Neuronal stem cell (in vitro differentiated cells): ENCODE data around the gene TAS1R3.

Source experiments
- DNase-seq: peaks from one replicate; pipeline ENCODE4 v3.0.0-alpha.2; 2013; ENCODE audit warnings: low spot score
- H2AFZ ChIP-seq: one replicate; pipeline ENCODE4 v1.6.1; 2013; ENCODE audit warnings: mild to moderate bottlenecking, low read length, inconsistent platforms
- H2AK5ac ChIP-seq: 2 replicates; pipeline ENCODE4 v1.6.1; 2013; ENCODE audit warnings: low read depth, mild to moderate bottlenecking, inconsistent platforms, low read length, moderate library complexity, mixed read lengths
- H2BK120ac ChIP-seq: 2 replicates; pipeline ENCODE4 v1.6.1; 2013; ENCODE audit warnings: low read depth, mild to moderate bottlenecking, inconsistent platforms, low read length, moderate library complexity, mixed read lengths
- H2BK12ac ChIP-seq: one replicate; pipeline ENCODE4 v1.6.1; 2013; ENCODE audit warnings: low read length, inconsistent platforms
- H2BK15ac ChIP-seq: 2 replicates; pipeline ENCODE4 v1.6.1; 2013; ENCODE audit warnings: mild to moderate bottlenecking, low read length, inconsistent platforms, mixed read lengths
- H2BK5ac ChIP-seq: one replicate; pipeline ENCODE4 v1.6.1; 2013; ENCODE audit warnings: inconsistent platforms, mild to moderate bottlenecking, low read length, moderate library complexity
- H3K14ac ChIP-seq: one replicate; pipeline ENCODE4 v1.6.1; 2013; ENCODE audit warnings: low read length, inconsistent platforms
- H3K18ac ChIP-seq: 2 replicates; pipeline ENCODE4 v1.6.1; 2013; ENCODE audit warnings: low read length, inconsistent platforms
- H3K23ac ChIP-seq: 2 replicates; pipeline ENCODE4 v1.6.1; 2013; ENCODE audit warnings: low read depth, mild to moderate bottlenecking, mixed read lengths, low read length, inconsistent platforms; ENCODE audit not compliant: poor library complexity
- H3K27ac ChIP-seq: replicated peaks from 3 replicates; pipeline ENCODE4 v1.5.1; 2013; ENCODE audit warnings: low read length, inconsistent platforms
- H3K27me3 ChIP-seq, 3 experiments: 2 replicates each; pipeline ENCODE4 v1.6.1; 2013; ENCODE audit warnings: low read length in 3 of 3, mild to moderate bottlenecking in 2 of 3, inconsistent platforms in 1 of 3, low read depth in 1 of 3, mixed read lengths in 1 of 3, moderate library complexity in 1 of 3; ENCODE audit not compliant: control insufficient read depth in 3 of 3, insufficient read depth in 3 of 3
- H3K36me3 ChIP-seq, 2 donors: replicated peaks in 1 of 2; 2 replicates each; pipeline ENCODE4 v1.6.1; 2013; ENCODE audit warnings: low read length in 2 of 2; ENCODE audit not compliant: control insufficient read depth in 2 of 2, insufficient read depth in 2 of 2
- H3K4ac ChIP-seq: 2 replicates; pipeline ENCODE4 v1.6.1; 2013; ENCODE audit warnings: inconsistent platforms, mild to moderate bottlenecking, low read length, moderate library complexity
- H3K4me1 ChIP-seq, 2 donors: 1 replicate in 1 of 2; 2 replicates in 1 of 2; pipeline ENCODE4 v1.6.1; 2013; ENCODE audit warnings: low read length in 2 of 2, low read depth in 1 of 2; ENCODE audit not compliant: control insufficient read depth in 2 of 2, insufficient read depth in 1 of 2
- H3K4me2 ChIP-seq: one replicate; pipeline ENCODE4 v1.6.1; 2013; ENCODE audit warnings: mild to moderate bottlenecking, low read length, inconsistent platforms; ENCODE audit not compliant: insufficient read depth, poor library complexity, severe bottlenecking
- H3K4me3 ChIP-seq, 2 donors: 2 replicates each; pipeline ENCODE4 v1.5.1; 2013; ENCODE audit warnings: low read length in 2 of 2, mild to moderate bottlenecking in 2 of 2, inconsistent platforms in 1 of 2, moderate library complexity in 1 of 2
- H3K79me1 ChIP-seq: one replicate; pipeline ENCODE4 v1.6.1; 2013; ENCODE audit warnings: low read depth, mild to moderate bottlenecking, inconsistent platforms, low read length, moderate library complexity
- H3K9ac ChIP-seq: one replicate; pipeline ENCODE4 v1.6.1; 2013; ENCODE audit warnings: mild to moderate bottlenecking, low read depth, low read length, inconsistent platforms; ENCODE audit not compliant: poor library complexity
- H3K9me3 ChIP-seq, 2 donors: replicated peaks in 1 of 2; 2 replicates each; pipeline versions ENCODE3 to v1.6.1; 2013; ENCODE audit warnings: low read length in 2 of 2, mild to moderate bottlenecking in 2 of 2, inconsistent platforms in 1 of 2, low read depth in 1 of 2, mixed read lengths in 1 of 2, moderate library complexity in 1 of 2; ENCODE audit not compliant: control insufficient read depth in 2 of 2, insufficient read depth in 1 of 2
- H4K8ac ChIP-seq: one replicate; pipeline ENCODE4 v1.6.1; 2013; ENCODE audit warnings: low read depth, mild to moderate bottlenecking, inconsistent platforms, low read length, moderate library complexity
- H4K91ac ChIP-seq: one replicate; pipeline ENCODE4 v1.6.1; 2013; ENCODE audit warnings: low read length, low read depth, mild to moderate bottlenecking, inconsistent platforms; ENCODE audit not compliant: poor library complexity
- WGBS, 2 donors: extraction: QIAGEN DNeasy Blood & Tissue Kit; methylation state at CpG; one replicate each; pipeline ENCODE4 v1.1.7; 2013; ENCODE audit warnings: missing lambda C conversion rate in 2 of 2, mixed read lengths in 1 of 2; ENCODE audit not compliant: insufficient read length in 2 of 2, insufficient replicate concordance in 1 of 2; ENCODE audit errors: extremely low coverage in 2 of 2; 5-methylcytosine and 5-hydroxymethylcytosine counted together

The TAS1R3 gene

DNA sequence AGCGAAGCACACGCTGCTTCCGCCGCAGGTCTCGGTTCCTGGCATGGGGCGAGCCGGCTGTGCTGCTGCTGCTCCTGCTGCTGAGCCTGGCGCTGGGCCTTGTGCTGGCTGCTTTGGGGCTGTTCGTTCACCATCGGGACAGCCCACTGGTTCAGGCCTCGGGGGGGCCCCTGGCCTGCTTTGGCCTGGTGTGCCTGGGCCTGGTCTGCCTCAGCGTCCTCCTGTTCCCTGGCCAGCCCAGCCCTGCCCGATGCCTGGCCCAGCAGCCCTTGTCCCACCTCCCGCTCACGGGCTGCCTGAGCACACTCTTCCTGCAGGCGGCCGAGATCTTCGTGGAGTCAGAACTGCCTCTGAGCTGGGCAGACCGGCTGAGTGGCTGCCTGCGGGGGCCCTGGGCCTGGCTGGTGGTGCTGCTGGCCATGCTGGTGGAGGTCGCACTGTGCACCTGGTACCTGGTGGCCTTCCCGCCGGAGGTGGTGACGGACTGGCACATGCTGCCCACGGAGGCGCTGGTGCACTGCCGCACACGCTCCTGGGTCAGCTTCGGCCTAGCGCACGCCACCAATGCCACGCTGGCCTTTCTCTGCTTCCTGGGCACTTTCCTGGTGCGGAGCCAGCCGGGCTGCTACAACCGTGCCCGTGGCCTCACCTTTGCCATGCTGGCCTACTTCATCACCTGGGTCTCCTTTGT, 2.6 kb downstream of the TAS1R3 start:
- no peak overlapping the region for H3K14ac ChIP-seq
- peaks cover 14 to 26% of the 10 kb centered on the region in 2 donors for H3K36me3 ChIP-seq
- H3K18ac ChIP-seq: no peak overlapping the region
- H3K4me2 ChIP-seq: no peak overlapping the region
- H3K4me1 ChIP-seq: peaks cover 8 to 11% of the 10 kb centered on the region in 2 donors
- H2BK120ac ChIP-seq: no peak overlapping the region
- H3K27ac ChIP-seq: no peak overlapping the region
- no peak for DNase-seq
- no peak overlapping the region for H3K4me3 ChIP-seq
- H2AFZ ChIP-seq: no peak overlapping the region
- peaks cover 0 to 2% (median 0%) of the 10 kb centered on the region in 3 experiments for H3K27me3 ChIP-seq
- no peak overlapping the region for H4K8ac ChIP-seq
- H3K9ac ChIP-seq: no peak overlapping the region
- no CpG with 5 or more reads among the region's 36 CpGs for WGBS, 2 donors
- no peak overlapping the region for H2AK5ac ChIP-seq
- no peak overlapping the region for H3K4ac ChIP-seq
- H3K79me1 ChIP-seq: peaks cover 14% of the 10 kb centered on the region
- H2BK15ac ChIP-seq: no peak overlapping the region
- no peak overlapping the region for H4K91ac ChIP-seq
- no peak overlapping the region for H2BK5ac ChIP-seq
- H3K23ac ChIP-seq: peak overlapping the region; percentile 99
- H2BK12ac ChIP-seq: no peak overlapping the region
- peaks cover 0 to 9% of the 10 kb centered on the region in 2 donors for H3K9me3 ChIP-seq

DNA sequence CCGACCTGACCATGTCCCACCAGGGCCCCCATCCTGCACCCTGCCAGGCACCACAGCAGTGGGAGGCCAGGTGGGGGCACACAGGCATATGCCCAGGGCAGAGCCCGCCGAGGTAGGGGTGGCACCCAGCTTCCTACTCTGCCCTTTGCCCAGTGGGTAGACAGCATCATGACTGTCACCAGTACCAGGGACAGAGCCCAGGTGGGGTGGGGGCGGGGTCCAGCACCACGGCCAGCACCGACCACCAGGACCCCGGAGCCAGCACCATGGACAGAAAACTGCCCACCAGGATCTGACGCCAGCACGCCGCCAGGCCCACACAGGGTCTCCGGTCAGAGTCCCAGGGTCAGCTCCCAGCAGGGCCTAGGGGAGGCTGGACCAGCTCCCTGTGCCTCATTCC, 3.8 kb downstream of the TAS1R3 start:
- no peak overlapping the region for H2BK15ac ChIP-seq
- H3K4me3 ChIP-seq: no peak overlapping the region
- H3K36me3 ChIP-seq: peaks cover 14 to 31% of the 10 kb centered on the region in 2 donors
- peaks cover 3 to 11% of the 10 kb centered on the region in 2 donors for H3K4me1 ChIP-seq
- H2AFZ ChIP-seq: no peak overlapping the region
- DNase-seq: peak; percentile 70
- WGBS, 2 donors: no CpG with 5 or more reads among the region's 11 CpGs
- H2AK5ac ChIP-seq: no peak overlapping the region
- H3K79me1 ChIP-seq: peaks cover 9% of the 10 kb centered on the region
- peaks cover 0 to 3% of the 10 kb centered on the region in 2 donors for H3K9me3 ChIP-seq
- no peak overlapping the region for H3K14ac ChIP-seq
- no peaks in the 10 kb centered on the region for H3K27me3 ChIP-seq
- H2BK120ac ChIP-seq: no peak overlapping the region
- H3K4me2 ChIP-seq: no peak overlapping the region
- H3K18ac ChIP-seq: no peak overlapping the region
- H4K8ac ChIP-seq: no peak overlapping the region
- peak overlapping the region; percentile 66 for H2BK5ac ChIP-seq
- no peak overlapping the region for H3K23ac ChIP-seq
- H2BK12ac ChIP-seq: no peak overlapping the region
- no peak overlapping the region for H3K4ac ChIP-seq
- no peak overlapping the region for H3K9ac ChIP-seq
- H3K27ac ChIP-seq: no peak overlapping the region
- no peak overlapping the region for H4K91ac ChIP-seq

DNA sequence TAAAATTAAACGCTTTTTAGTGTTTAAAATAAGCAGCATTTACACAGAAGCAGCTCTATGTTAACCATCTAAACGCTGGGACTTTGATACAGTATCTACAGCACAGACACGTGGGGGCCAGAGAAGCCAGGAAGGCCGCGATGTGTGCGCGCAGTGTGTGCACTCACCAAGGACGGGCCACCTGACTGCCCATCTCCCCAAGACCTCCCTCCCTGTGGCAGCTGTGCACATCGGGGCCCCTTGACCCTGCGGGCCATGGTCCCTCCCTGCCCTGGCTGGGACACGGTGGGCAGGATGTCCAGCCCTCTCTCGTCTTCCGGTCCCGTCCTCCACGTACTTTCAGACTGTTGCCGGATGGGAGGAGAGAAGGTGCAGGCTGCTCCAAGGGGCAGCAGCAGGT, 4.2 kb downstream of the TAS1R3 start:
- Histone ChIP-seq H2AFZ (no peak overlapping the region), H3K79me1 (peaks cover 11% of the 10 kb centered on the region), H2BK12ac (no peak overlapping the region), H3K18ac (no peak overlapping the region), H4K8ac (no peak overlapping the region), H2BK5ac (peak overlapping the region; percentile 66), H3K9me3 (no peaks in the 10 kb centered on the region), H3K27me3 (no peaks in the 10 kb centered on the region), H3K36me3 (peaks cover 16 to 35% of the 10 kb centered on the region in 2 donors), H3K9ac (no peak overlapping the region), H3K4me1 (peaks cover 0 to 11% of the 10 kb centered on the region in 2 donors), H3K27ac (no peak overlapping the region), H3K4me3 (no peak overlapping the region), H3K4me2 (no peak overlapping the region), H2BK15ac (no peak overlapping the region), H2AK5ac (no peak overlapping the region), H4K91ac (no peak overlapping the region), H3K4ac (no peak overlapping the region), H3K23ac (no peak overlapping the region), H3K14ac (no peak overlapping the region), H2BK120ac (no peak overlapping the region)
- no peak for DNase-seq
- no CpG with 5 or more reads among the region's 16 CpGs for WGBS, 2 donors

DNA sequence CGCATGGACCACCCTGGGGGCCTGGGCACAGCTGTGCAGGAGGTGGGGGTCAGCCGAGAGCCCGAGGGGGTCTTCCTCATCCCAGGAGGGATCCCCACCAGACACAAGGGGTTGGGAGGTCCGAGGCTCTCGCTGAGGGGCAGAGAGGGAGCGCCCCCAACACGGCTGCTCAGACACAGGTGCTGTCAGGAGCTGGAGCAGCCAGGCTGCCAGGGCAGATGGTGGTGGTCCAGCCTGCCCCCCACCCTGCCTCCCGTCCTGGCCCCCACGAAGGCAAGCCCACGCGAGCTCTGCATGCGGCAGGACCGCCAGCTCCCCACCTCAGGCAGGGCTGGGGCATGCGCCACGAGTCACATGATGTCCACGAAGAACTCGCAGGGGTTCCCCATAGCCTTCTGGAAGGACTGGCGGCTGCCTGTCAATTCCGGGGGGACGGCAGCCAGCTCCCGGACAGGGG, 4.7 kb downstream of the TAS1R3 start:
- Histone ChIP-seq H3K36me3 (peaks cover 21 to 40% of the 10 kb centered on the region in 2 donors), H2BK120ac (no peak overlapping the region), H2AK5ac (no peak overlapping the region), H2BK5ac (no peak overlapping the region), H3K27ac (no peak overlapping the region), H3K9me3 (peaks cover 0 to 2% of the 10 kb centered on the region in 2 donors), H3K27me3 (no peaks in the 10 kb centered on the region), H2BK15ac (no peak overlapping the region), H4K91ac (no peak overlapping the region), H3K79me1 (peaks cover 11% of the 10 kb centered on the region), H4K8ac (no peak overlapping the region), H3K4me3 (no peak overlapping the region), H3K4ac (no peak overlapping the region), H2BK12ac (peak overlapping the region; percentile 10), H3K9ac (peak overlapping the region; percentile 44), H3K18ac (no peak overlapping the region), H3K14ac (no peak overlapping the region), H3K23ac (no peak overlapping the region), H3K4me2 (no peak overlapping the region), H2AFZ (no peak overlapping the region), H3K4me1 (peaks cover 3 to 6% of the 10 kb centered on the region in 2 donors)
- DNase-seq: no peak
- no CpG with 5 or more reads among the region's 21 CpGs for WGBS, 2 donors
